ENCODE data around the gene ZNF880. TPM values are rescaled to one million over a fixed set of nuclear protein-coding genes. Genes with fewer than 3 reads are reported as not detected.

ZNF880 gene
- polyA plus RNA-seq, 1 experiment, result 12.9 TPM

GRCh38 chr19:52415711-52416110 lies 46.0 kb downstream of the ZNF880 start:
- H3K27me3 ChIP-seq (ENCODE audit: control insufficient read depth, insufficient read depth, low read length), result no peaks in the 10 kb centered on the region
- POLR2A ChIA-PET, result no interaction called here
- CTCF ChIA-PET, result no interaction called here
- no peaks in the 10 kb centered on the region for H3K36me3 ChIP-seq (ENCODE audit: control insufficient read depth, insufficient read depth, low read length)
- TF ChIP-seq CTCF (IDR thresholded peaks at IDR 0.05; ENCODE audit: insufficient read depth, low read depth, low read length), result no peak
- no peak overlapping the region for H3K4me3 ChIP-seq (ENCODE audit: low read depth, low read length)
- no peak for DNase-seq (ENCODE audit: low read depth)

GRCh38 chr19:52428937-52429336 lies 59.2 kb downstream of the ZNF880 start, which contains the start of gene ZNF534:
ZNF534 (plus strand) TSS chr19:52429148; CDS start chr19:52431475, 2,327 bp downstream.
- Histone ChIP-seq H3K27me3 (ENCODE audit: control insufficient read depth, insufficient read depth, low read length) (no peaks in the 10 kb centered on the region), H3K36me3 (ENCODE audit: control insufficient read depth, insufficient read depth, low read length) (no peaks in the 10 kb centered on the region), H3K4me3 (ENCODE audit: low read depth, low read length) (no peak within 1 kb of the TSS)
- ChIA-PET POLR2A (no interaction called here), CTCF (no interaction called here)
- no peak for TF ChIP-seq CTCF (IDR thresholded peaks at IDR 0.05; ENCODE audit: insufficient read depth, low read depth, low read length)
- no peak for DNase-seq (ENCODE audit: low read depth)

Small RNAs within 50 kb of the gene (small RNA-seq; reads per million reads assigned to genes)
- not detected for gene AC010332.1 (ENCODE audit: insufficient read length, low read depth, low replicate concordance)

Other genes starting within 250 kb of the ZNF880 start
- 2.6 and 3.1 TPM in 2 replicates for gene ZNF616, start 230.0 kb upstream of the ZNF880 start, polyA plus RNA-seq (2011; rRNA removed)
- gene ZNF836, start 198.3 kb upstream of the ZNF880 start, polyA plus RNA-seq (2011; rRNA removed), result 1.5 and 2.0 TPM in 2 replicates
- 146 and 269 TPM in 2 replicates for gene PPP2R1A, start 179.9 kb upstream of the ZNF880 start, polyA plus RNA-seq (2011; rRNA removed)
- 4.2 and 7.9 TPM in 2 replicates for gene ZNF766, start 100.3 kb upstream of the ZNF880 start, polyA plus RNA-seq (2011; rRNA removed)
- 2.1 and 4.8 TPM in 2 replicates for gene ZNF480, start 72.8 kb upstream of the ZNF880 start, polyA plus RNA-seq (2011; rRNA removed)
- gene ZNF610, start 33.7 kb upstream of the ZNF880 start, polyA plus RNA-seq (2011; rRNA removed), result 1.4 and 1.7 TPM in 2 replicates
- 12.1 and 18.3 TPM in 2 replicates for gene ZNF528, start 27.9 kb downstream of the ZNF880 start, polyA plus RNA-seq (2011; rRNA removed)
- gene ZNF534, start 59.2 kb downstream of the ZNF880 start, polyA plus RNA-seq (2011; rRNA removed), result 0.05 TPM in 1 of 2 replicates, not detected in the other
- gene ZNF578, start 83.6 kb downstream of the ZNF880 start, polyA plus RNA-seq (2011; rRNA removed), result 0.82 and 1.7 TPM in 2 replicates
- 2.8 and 4.5 TPM in 2 replicates for gene ZNF808, start 157.7 kb downstream of the ZNF880 start, polyA plus RNA-seq (2011; rRNA removed)
- 3.8 and 6.0 TPM in 2 replicates for gene ZNF701, start 200.4 kb downstream of the ZNF880 start, polyA plus RNA-seq (2011; rRNA removed)

All from BJ (cell line).